Progenitor cell of endocrine pancreas (in vitro differentiated cells): ENCODE measurements around the gene CEP192. TPM values are rescaled to one million over a fixed set of nuclear protein-coding genes. Genes with fewer than 3 reads are reported as not detected.
"Not testable (repeated sequence)": the region's sequence is repeated elsewhere in the genome, so short reads cannot be mapped to it uniquely, and the experiment has no call there.

Experiments used
- DNase-seq: peaks from one replicate; pipeline ENCODE4 v3.0.0; 2021; ENCODE audit warnings: low spot score; ENCODE audit not compliant: unreplicated experiment
- H3K27ac Mint-ChIP-seq: 2 replicates; pipeline ENCODE4 v1.8.0; 2021; ENCODE audit warnings: mild to moderate bottlenecking, moderate library complexity, mixed read lengths
- H3K27me3 Mint-ChIP-seq: 2 replicates; pipeline ENCODE4 v1.8.0; 2021; ENCODE audit warnings: mixed read lengths
- H3K36me3 Mint-ChIP-seq: 2 replicates; pipeline ENCODE4 v1.8.0; 2022; ENCODE audit warnings: mixed read lengths; ENCODE audit not compliant: insufficient read depth
- H3K4me1 Mint-ChIP-seq: 2 replicates; pipeline ENCODE4 v1.8.0; 2021; ENCODE audit warnings: low read depth, mixed read lengths
- H3K4me3 Mint-ChIP-seq: 2 replicates; pipeline ENCODE4 v1.8.0; 2021; ENCODE audit warnings: low read depth, mild to moderate bottlenecking, moderate library complexity, mixed read lengths
- H3K9me3 Mint-ChIP-seq: 2 replicates; pipeline ENCODE4 v1.8.0; 2021; ENCODE audit warnings: low read depth, mixed read lengths
- total RNA-seq: library from RNA; stranded (reverse); gene quantifications from 2 replicates; pipeline ENCODE4 v1.2.1, GENCODE V29; 2021
- TF ChIP-seq, protein P1 (sequence below): fragments of 200-600 bp; sonication (generic); IDR thresholded peaks from one replicate; pipeline ENCODE4 v1.5.0; 2021; ENCODE audit warnings: antibody characterized with exemption, mild to moderate bottlenecking; ENCODE audit not compliant: unreplicated experiment

Gene CEP192
- total RNA-seq, 1 donor from 2014 or later: 28.4 TPM

DNA sequence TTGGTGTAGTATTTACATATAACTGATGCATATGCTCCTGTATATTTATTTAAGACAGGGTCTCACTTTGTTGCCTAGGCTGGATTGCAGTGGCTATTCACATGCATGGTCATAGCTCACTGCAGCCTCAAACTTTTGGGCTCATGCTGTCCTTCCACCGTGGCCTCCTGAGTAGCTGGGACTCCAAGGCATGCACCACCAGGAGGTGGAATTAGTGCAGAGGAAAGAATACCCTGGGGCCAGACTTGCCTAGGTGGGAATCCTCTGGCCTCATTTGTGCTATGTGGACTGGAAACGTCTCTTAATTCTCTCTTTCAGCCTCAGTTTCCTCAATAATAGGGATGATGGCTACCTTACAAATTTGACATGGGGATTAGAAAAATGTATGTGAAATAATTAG is 2.3 kb downstream of the CEP192 start:
- peaks cover 23% of the 10 kb centered on the region for H3K4me1 Mint-ChIP-seq
- no peaks in the 10 kb centered on the region for H3K36me3 Mint-ChIP-seq
- H3K4me3 Mint-ChIP-seq: no peak overlapping the region
- H3K9me3 Mint-ChIP-seq: no peaks in the 10 kb centered on the region
- DNase-seq: no peak
- no peak overlapping the region for H3K27ac Mint-ChIP-seq
- H3K27me3 Mint-ChIP-seq: no peaks in the 10 kb centered on the region
- TF ChIP-seq, protein P1, sequence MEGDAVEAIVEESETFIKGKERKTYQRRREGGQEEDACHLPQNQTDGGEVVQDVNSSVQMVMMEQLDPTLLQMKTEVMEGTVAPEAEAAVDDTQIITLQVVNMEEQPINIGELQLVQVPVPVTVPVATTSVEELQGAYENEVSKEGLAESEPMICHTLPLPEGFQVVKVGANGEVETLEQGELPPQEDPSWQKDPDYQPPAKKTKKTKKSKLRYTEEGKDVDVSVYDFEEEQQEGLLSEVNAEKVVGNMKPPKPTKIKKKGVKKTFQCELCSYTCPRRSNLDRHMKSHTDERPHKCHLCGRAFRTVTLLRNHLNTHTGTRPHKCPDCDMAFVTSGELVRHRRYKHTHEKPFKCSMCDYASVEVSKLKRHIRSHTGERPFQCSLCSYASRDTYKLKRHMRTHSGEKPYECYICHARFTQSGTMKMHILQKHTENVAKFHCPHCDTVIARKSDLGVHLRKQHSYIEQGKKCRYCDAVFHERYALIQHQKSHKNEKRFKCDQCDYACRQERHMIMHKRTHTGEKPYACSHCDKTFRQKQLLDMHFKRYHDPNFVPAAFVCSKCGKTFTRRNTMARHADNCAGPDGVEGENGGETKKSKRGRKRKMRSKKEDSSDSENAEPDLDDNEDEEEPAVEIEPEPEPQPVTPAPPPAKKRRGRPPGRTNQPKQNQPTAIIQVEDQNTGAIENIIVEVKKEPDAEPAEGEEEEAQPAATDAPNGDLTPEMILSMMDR: no peak

DNA sequence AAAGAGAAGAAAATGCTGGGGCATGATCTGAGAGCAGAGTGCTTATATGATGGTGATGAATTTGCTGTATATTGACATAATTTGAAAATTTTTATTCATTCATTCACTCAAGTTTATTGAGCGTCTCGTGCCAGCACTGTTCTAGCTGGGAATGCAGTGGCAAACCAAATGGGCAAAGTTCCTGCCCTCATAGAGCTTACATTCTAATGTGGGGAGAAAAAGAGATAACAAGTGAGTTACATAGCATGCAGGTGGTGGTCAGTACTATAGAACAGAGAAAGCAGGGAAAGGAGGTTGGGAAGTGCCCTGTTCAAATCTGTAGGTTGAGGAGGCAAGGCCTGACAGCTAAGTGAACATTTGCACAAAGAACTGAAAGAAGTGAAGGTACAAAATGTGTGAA is 4.3 kb downstream of the CEP192 start:
- no peaks in the 10 kb centered on the region for H3K9me3 Mint-ChIP-seq
- TF ChIP-seq, protein P1: no peak
- no peak overlapping the region for H3K27ac Mint-ChIP-seq
- H3K27me3 Mint-ChIP-seq: no peaks in the 10 kb centered on the region
- H3K36me3 Mint-ChIP-seq: no peaks in the 10 kb centered on the region
- peaks cover 15% of the 10 kb centered on the region for H3K4me1 Mint-ChIP-seq
- no peak overlapping the region for H3K4me3 Mint-ChIP-seq
- DNase-seq: no peak

DNA sequence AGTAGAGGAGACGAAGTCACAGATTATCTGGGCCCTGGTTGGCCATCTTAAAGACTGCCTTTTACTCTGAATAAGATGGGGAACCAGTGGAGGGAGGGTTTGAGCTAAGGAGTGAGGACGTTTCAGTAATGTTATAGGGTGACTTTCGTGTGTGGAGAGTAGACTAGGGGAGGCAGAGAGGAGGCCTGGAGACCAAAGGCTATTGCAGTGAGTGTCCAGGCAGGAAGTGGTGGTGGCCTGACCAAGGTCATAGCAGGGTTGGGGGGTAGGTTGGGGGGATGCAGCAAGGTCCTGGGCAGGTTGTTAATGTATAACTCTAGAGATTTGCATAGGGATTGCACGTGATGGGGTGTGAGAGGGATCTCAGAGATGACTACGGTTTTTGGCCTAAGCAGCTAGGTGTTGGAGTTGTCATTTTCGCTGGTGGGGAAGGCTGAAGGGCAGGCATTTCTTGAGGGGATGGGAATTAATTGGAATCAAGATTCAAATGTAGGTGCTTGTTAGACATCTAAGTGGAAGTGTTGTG is 4.9 kb downstream of the CEP192 start:
- no peaks in the 10 kb centered on the region for H3K27me3 Mint-ChIP-seq
- H3K9me3 Mint-ChIP-seq: no peaks in the 10 kb centered on the region
- no peaks in the 10 kb centered on the region for H3K36me3 Mint-ChIP-seq
- H3K4me1 Mint-ChIP-seq: peaks cover 13% of the 10 kb centered on the region
- TF ChIP-seq, protein P1: no peak
- no peak for DNase-seq
- no peak overlapping the region for H3K27ac Mint-ChIP-seq
- H3K4me3 Mint-ChIP-seq: no peak overlapping the region

DNA sequence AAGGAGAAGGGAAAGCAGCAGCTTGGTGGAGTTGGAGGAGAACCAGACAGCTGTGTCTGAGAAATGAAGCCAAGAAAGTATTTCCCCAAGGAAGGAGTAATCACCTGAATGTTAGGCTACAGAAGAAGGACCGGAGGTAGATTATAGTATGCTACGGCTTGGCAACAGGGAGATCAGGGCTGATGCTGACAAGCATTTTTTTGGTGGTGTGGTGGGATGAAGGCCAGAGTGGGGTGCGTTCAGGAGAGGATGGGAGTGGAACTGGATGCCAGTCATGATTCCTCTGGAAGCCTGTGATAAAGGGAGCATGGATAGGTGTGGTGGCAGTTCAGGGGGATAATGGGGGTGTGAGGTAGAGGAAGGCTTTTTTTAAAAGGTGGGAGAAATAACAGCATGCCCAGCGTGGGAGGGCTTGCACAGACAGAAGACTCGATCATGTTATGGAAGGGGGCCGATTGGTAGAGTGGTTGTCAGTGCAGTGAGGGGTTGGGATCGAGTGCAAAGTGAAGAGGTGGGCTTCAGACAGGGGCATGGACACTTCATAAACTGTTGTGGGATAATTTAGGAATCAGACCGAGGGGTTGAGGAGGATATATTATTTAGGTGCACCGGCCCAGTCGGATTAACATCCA is 5.6 kb downstream of the CEP192 start:
- Mint-ChIP-seq H3K36me3 (no peaks in the 10 kb centered on the region), H3K9me3 (no peaks in the 10 kb centered on the region), H3K4me1 (peaks cover 11% of the 10 kb centered on the region), H3K27me3 (no peaks in the 10 kb centered on the region), H3K4me3 (no peak overlapping the region), H3K27ac (no peak overlapping the region)
- DNase-seq: no peak
- TF ChIP-seq, protein P1: no peak

DNA sequence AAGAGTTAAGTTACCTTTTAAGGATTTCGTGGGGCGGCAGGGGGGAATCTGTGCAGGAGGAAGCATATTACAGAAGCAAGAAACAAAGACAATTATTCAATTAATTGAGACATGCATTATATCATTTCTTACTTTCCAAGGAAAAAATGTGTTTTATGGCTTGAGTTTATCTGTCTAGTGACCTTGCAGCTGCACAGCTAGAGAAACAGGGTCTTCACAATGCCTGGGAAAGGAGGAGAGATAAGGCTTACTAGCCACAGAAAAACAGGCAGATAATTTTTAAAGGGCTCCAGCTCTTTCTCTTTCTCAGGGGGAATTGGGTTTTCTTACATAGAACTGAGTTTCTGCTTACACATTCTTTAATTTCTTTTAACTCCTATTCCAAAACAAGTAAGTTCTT is 6.2 kb downstream of the CEP192 start:
- H3K9me3 Mint-ChIP-seq, H3K4me3 Mint-ChIP-seq, H3K36me3 Mint-ChIP-seq, H3K4me1 Mint-ChIP-seq, H3K27me3 Mint-ChIP-seq, H3K27ac Mint-ChIP-seq, DNase-seq: not testable (repeated sequence)

DNA sequence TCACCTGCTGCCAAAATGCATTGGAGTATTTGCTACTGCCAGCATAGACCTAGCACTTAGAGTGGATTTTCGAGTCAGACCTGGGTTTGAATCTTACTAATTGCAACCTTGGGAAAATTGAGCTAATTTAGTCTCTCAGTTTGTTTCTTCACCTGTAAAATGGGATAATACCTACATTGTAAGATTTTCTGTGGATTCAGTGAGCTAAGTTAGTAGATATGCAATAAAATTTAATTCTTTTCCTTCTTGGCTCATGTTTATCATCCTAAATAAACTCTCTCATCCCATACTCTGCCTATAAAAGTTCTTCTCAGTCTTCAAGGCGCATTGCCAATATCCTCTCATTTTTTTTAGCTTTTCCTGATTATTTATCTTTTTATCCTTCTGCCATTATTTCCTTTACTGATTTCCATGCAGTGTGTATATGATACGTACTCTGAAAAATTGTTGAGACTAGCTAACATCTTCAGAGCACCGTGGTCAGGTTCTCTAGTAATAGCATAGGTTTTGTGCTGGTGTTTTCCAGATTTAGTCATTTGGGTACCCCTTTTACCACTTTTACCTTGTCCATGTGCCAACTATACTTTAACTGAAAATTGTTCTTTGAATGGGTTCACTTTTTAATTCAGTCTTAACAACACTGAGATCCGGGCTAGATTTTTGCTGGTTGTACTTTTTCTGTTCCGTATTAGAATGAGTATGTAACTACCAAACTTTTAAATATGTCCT is 7.3 kb downstream of the CEP192 start:
- TF ChIP-seq, protein P1: no peak
- no peak overlapping the region for H3K4me3 Mint-ChIP-seq
- no peaks in the 10 kb centered on the region for H3K36me3 Mint-ChIP-seq
- H3K4me1 Mint-ChIP-seq: no peaks in the 10 kb centered on the region
- no peaks in the 10 kb centered on the region for H3K9me3 Mint-ChIP-seq
- H3K27ac Mint-ChIP-seq: no peak overlapping the region
- no peak for DNase-seq
- no peaks in the 10 kb centered on the region for H3K27me3 Mint-ChIP-seq
